Esophagus (tissue), 2 donors: ENCODE results near the gene ZBTB20. TPM values are rescaled to one million over a fixed set of nuclear protein-coding genes. Genes with fewer than 3 reads are reported as not detected.

Experiments
- H3K27ac ChIP-seq, 2 donors: one replicate each; pipeline ENCODE4 v1.5.1; 2013; ENCODE audit warnings: low read depth in 2 of 2, mild to moderate bottlenecking in 2 of 2, inconsistent platforms in 1 of 2, low read length in 1 of 2, moderate library complexity in 1 of 2
- H3K27me3 ChIP-seq, 2 donors: one replicate each; pipeline ENCODE4 v1.6.1; 2013; ENCODE audit warnings: low read length in 2 of 2, control low read depth in 1 of 2, mild to moderate bottlenecking in 1 of 2; ENCODE audit not compliant: insufficient read depth in 2 of 2, control insufficient read depth in 1 of 2
- H3K36me3 ChIP-seq, 2 donors: one replicate each; pipeline ENCODE4 v1.6.1; 2013; ENCODE audit warnings: low read length in 1 of 2; ENCODE audit not compliant: control insufficient read depth in 2 of 2, insufficient read depth in 2 of 2
- H3K4me1 ChIP-seq, 2 donors: one replicate each; pipeline ENCODE4 v1.6.1; 2013; ENCODE audit warnings: low read length in 1 of 2; ENCODE audit not compliant: control insufficient read depth in 2 of 2, insufficient read depth in 2 of 2
- H3K4me3 ChIP-seq, 2 donors: one replicate each; pipeline ENCODE4 v1.5.1; 2013; ENCODE audit warnings: low read length in 2 of 2, mild to moderate bottlenecking in 2 of 2, low read depth in 1 of 2, moderate library complexity in 1 of 2
- H3K9me3 ChIP-seq, 2 donors: one replicate each; pipeline ENCODE4 v1.6.1; 2013; ENCODE audit warnings: mild to moderate bottlenecking in 2 of 2, low read depth in 1 of 2, low read length in 1 of 2, moderate library complexity in 1 of 2; ENCODE audit not compliant: control insufficient read depth in 2 of 2, insufficient read depth in 1 of 2
- WGBS, 2 donors: extraction: QIAGEN DNeasy Blood & Tissue Kit; methylation state at CpG; one replicate each; pipeline ENCODE4 v1.1.7; 2013; 5-methylcytosine and 5-hydroxymethylcytosine counted together
- polyA plus RNA-seq, 2 donors: library from polyadenylated mRNA; stranded (reverse); fragments of 200-250 nt; gene quantifications; one replicate each; pipeline ENCODE4 v1.2.3, GENCODE V29; 2013
- donor health status: healthy with polysubstance abuse.
- donor health status: Bipolar disorder and iron deficiency.

Gene ZBTB20
- polyA plus RNA-seq, 2 donors = 0.16 to 1.3 TPM

DNA sequence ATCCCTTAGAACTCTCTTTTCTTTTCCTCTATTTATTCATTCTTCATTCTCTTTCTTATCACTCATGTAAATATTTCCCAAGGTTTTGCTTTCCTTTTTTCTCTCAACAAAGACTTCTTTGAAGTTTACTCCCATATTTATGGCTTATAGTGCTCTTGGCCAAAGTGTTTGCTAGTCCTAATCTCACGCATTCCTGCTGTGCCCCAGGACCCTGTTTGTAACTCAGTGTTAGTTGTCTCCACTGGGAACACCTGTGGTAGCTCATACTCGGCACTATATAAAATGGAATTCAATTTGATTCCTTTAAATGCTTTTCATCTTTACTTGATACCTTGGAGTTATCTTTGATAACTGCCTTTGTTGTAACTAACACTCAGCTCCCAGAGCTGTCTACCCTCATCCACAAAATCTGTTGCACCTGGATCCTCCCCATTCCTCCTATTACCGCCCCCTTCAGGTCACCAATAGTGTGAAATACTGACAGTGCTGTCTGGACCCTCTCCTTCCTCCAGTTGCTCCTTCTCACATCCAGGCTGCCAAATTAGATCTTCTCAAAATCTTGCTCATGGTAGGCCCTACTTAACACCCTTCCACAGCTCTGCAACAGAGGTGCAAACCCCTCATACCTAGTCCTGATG lies 776.4 kb downstream of the ZBTB20 start:
- WGBS, 2 donors = 72 to 75% methylated on average over 3 of the region's 3 CpGs
- H3K27ac ChIP-seq = no peak overlapping the region
- H3K4me1 ChIP-seq = no peaks in the 10 kb centered on the region
- no peak overlapping the region for H3K4me3 ChIP-seq
- no peaks in the 10 kb centered on the region for H3K36me3 ChIP-seq
- H3K9me3 ChIP-seq = no peaks in the 10 kb centered on the region
- H3K27me3 ChIP-seq = no peaks in the 10 kb centered on the region

DNA sequence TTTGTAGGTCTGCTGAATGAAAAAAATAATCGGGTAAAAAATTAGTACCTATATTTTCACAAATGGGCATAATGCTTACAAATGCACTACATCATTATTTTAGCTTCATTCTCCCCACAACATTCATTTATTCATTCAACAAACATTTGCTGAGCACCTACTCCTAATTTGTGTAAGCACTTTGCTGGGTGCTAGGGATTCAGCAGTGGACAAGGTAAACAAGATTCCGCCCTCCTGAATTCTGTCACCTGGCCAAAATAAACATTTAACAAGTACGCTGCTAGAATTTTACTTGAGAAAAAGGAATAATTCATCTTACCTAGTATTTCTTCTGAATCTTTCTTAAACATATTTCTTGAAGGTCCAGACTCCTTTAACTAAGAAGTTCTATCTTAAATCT lies 781.2 kb downstream of the ZBTB20 start:
- Histone ChIP-seq H3K4me1 (no peaks in the 10 kb centered on the region), H3K9me3 (no peaks in the 10 kb centered on the region), H3K36me3 (no peaks in the 10 kb centered on the region), H3K4me3 (no peak overlapping the region), H3K27me3 (no peaks in the 10 kb centered on the region), H3K27ac (no peak overlapping the region)
- WGBS, 2 donors = 69 to 77% methylated on average over 3 of the region's 3 CpGs

DNA sequence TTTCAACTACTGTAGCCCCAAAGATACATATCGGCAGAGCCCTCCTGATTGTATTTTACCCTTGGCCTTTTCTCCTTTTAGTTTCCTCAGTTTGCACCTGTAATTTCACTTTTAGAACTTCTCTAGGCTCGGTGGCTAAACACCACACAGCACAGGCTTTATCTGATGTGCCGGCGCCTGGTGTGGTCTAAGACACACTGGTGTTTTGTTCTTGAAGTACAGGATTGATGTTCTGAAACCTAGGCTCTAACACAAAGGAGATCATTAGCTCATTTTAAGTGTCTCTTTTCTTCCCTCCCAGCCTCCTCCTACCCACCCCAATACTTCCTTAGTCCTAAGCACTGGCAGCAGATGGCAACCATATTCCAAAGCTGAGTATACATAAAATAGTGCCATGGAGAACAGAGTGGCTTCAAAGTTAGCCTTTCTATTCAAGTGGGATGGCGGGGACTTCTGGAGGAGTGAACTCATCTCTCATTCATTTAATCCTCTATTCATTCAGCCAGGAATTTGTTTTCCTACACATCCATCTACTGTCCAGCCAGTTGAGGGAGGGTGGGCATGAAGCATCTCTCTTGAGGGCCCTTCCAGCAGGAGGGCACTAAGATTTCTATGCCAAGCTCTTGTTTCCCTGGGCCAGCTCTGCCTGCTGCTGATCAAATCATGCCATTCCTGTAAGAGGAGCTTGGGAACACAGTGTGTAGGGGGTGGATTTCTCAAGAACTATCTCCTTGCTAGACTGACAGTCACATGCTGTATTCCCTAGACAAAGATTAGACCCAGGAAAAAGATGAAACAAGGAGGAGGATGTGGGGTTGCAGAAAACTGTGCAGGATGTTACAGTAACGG lies 782.1 kb downstream of the ZBTB20 start:
- no peak overlapping the region for H3K27ac ChIP-seq
- WGBS, 2 donors = 80 to 85% methylated on average over 6 of the region's 6 CpGs

DNA sequence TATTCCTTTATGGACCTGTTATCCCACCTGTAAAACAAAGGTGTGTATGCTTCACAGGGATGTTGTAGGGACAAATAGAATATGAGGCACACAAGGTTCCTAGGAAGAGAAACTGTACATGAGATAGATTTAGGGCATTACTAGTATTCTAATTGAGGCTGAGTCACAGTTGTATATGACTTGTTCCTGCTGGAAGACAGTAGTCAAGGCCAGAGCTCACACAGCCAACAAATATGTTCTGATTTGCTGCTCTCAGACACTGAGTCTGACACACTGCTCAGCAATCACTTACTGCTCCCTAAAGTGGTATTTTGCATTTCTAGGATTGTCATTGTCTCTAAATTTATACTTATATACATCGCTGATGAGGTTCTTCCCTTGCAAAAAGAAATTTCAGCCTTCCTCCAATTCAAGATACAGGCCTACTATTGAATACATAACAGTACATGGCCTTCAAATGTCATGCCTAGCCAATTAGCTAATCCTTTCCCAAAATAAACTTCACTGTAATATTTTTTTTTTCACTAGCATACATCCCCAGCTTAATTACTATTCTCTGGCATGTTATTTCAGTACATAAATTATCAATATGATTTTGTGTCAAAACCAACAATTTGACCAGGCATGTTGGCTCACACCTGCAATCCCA lies 783.4 kb downstream of the ZBTB20 start:
- no peaks in the 10 kb centered on the region for H3K4me1 ChIP-seq
- no peaks in the 10 kb centered on the region for H3K27me3 ChIP-seq
- H3K9me3 ChIP-seq = no peaks in the 10 kb centered on the region
- no peak overlapping the region for H3K27ac ChIP-seq
- H3K4me3 ChIP-seq = no peak overlapping the region
- H3K36me3 ChIP-seq = no peaks in the 10 kb centered on the region
- WGBS, 2 donors = 73 to 78% methylated on average over 1 of the region's 1 CpG

More for the DNA sequence above, 782.1 kb downstream of the ZBTB20 start:
- no peaks in the 10 kb centered on the region for H3K9me3 ChIP-seq
- H3K4me1 ChIP-seq = no peaks in the 10 kb centered on the region
- no peak overlapping the region for H3K4me3 ChIP-seq
- H3K36me3 ChIP-seq = no peaks in the 10 kb centered on the region
- no peaks in the 10 kb centered on the region for H3K27me3 ChIP-seq

DNA sequence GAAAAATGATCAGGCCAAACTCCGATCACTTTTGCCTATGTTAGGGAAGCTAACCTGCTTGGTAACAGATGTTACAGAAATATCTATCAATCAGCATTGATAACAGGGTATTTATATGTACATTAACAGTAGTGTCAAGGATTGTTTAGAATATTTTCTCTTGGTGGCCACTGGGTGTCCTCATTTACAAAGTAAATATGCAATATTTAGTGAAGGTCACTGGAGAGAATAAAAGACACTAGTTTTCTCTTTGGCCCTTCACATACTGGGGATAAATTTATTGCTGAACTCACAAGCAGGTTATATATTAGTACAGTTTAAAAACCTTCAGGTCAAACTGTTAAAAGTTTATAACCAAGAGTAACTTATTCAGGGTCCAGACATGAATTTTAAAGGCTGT lies 784.3 kb downstream of the ZBTB20 start:
- H3K36me3 ChIP-seq = no peaks in the 10 kb centered on the region
- no peaks in the 10 kb centered on the region for H3K4me1 ChIP-seq
- no peak overlapping the region for H3K4me3 ChIP-seq
- H3K27ac ChIP-seq = no peak overlapping the region
- no peaks in the 10 kb centered on the region for H3K9me3 ChIP-seq
- 78 to 82% methylated on average over 1 of the region's 1 CpG for WGBS, 2 donors
- no peaks in the 10 kb centered on the region for H3K27me3 ChIP-seq

DNA sequence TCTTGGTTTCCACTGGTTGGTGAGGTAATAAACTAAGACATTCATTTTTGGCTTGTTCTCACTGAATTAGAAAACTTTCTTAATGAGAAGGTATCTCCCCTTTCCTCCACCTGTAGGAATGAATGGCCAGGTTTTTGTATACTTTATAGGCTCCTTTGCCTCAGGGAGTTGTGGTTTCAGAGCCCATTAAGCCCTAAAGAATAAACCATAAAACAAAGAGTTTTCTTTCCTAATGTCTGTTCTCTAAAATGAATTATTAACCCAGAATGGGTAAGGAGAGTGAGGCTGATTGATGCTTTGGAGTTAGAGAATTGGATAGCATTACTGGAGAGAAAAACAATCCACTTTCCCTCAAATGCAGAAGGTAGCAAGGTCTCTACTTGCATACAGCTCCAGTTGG lies 785.7 kb downstream of the ZBTB20 start:
- H3K9me3 ChIP-seq = no peaks in the 10 kb centered on the region
- H3K4me3 ChIP-seq = no peak overlapping the region
- H3K27me3 ChIP-seq = no peaks in the 10 kb centered on the region
- no peaks in the 10 kb centered on the region for H3K4me1 ChIP-seq
- H3K36me3 ChIP-seq = no peaks in the 10 kb centered on the region
- H3K27ac ChIP-seq = no peak overlapping the region

DNA sequence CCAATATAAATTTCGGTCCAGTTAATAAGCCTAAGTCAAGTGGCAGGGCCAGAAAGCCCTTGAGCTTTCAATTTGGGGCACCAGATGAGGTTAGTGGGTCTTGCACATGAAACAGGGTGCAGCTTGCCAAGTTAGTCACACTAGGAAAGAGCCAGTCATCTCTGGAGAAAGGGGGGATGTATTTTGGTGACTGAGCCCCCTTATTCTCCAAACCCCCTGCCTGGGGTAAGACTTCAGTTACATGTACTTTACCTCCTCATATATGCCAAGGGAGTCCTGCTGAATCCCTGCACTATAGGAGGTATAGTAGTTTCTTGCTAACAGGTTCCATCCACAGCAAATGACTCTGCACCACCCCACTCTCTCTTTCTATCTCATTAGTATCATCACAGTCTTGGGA lies 790.6 kb downstream of the ZBTB20 start:
- no peaks in the 10 kb centered on the region for H3K4me1 ChIP-seq
- 80 to 82% methylated on average over 1 of the region's 1 CpG for WGBS, 2 donors
- no peak overlapping the region for H3K4me3 ChIP-seq
- no peaks in the 10 kb centered on the region for H3K27me3 ChIP-seq
- H3K9me3 ChIP-seq = peaks cover 0 to under 1% of the 10 kb centered on the region in 2 donors
- H3K27ac ChIP-seq = no peak overlapping the region
- peaks cover 0 to 2% of the 10 kb centered on the region in 2 donors for H3K36me3 ChIP-seq

DNA sequence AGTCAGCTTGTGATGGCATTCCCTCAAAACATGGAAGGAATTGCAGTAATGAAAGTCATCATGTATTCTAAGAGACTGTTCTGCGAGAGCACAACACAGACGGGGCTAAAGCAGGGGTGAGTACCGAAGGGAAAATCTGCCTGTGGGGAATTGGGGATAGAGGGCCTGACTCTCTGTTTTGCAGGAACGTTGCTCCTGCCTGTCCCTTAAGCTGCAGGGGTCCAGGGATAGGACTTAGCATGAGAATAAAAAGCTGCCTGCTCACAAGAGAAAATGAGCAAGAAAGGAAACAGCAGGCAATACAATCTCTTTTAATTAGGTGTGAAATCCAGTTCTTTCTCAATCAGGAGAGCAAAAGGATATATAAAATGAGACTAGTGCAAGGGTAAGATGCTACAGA lies 791.0 kb downstream of the ZBTB20 start:
- 76 to 84% methylated on average over 4 of the region's 4 CpGs for WGBS, 2 donors
- Histone ChIP-seq H3K36me3 (peaks cover 0 to 7% of the 10 kb centered on the region in 2 donors), H3K4me3 (no peak overlapping the region), H3K4me1 (no peaks in the 10 kb centered on the region), H3K9me3 (peaks cover under 1 to 5% of the 10 kb centered on the region in 2 donors), H3K27ac (no peak overlapping the region), H3K27me3 (no peaks in the 10 kb centered on the region)

DNA sequence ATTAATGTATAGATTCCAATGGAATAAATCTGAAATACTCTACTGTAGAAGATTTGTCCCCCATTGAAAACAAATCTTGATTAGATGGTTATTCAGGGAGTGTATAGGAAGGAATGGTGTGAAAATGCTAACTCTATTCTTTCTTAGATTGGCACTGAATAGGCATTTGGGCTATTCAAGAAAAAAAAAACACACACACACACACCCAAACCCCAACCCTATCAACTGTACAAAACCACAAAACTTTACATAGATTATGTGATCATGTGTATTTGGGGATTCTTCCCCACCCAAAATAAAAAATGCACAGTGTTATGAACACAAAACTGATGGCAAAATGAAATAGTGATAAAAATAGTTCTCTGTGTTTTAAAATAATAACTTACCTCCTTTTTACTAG lies 791.4 kb downstream of the ZBTB20 start:
- Histone ChIP-seq H3K27me3 (no peaks in the 10 kb centered on the region), H3K4me3 (no peak overlapping the region), H3K9me3 (peaks cover 2 to 5% of the 10 kb centered on the region in 2 donors), H3K27ac (no peak overlapping the region), H3K4me1 (no peaks in the 10 kb centered on the region), H3K36me3 (peaks cover 0 to 11% of the 10 kb centered on the region in 2 donors)
